Pulmonary artery endothelial cell (primary cell): ENCODE data around the gene SESTD1. TPM values are rescaled to one million over a fixed set of nuclear protein-coding genes. Genes with fewer than 3 reads are reported as not detected.

Experiments
- DNase-seq: peaks from one replicate; pipeline ENCODE4 v3.0.0-alpha.2; 2011; ENCODE audit warnings: low read depth, low spot score
- total RNA-seq: library from RNA; depleted of rRNA; stranded (reverse); fragments of >200 nt; gene quantifications from 2 replicates; pipeline ENCODE4 v1.2.3, GENCODE V29; 2014

Gene SESTD1, protein sequence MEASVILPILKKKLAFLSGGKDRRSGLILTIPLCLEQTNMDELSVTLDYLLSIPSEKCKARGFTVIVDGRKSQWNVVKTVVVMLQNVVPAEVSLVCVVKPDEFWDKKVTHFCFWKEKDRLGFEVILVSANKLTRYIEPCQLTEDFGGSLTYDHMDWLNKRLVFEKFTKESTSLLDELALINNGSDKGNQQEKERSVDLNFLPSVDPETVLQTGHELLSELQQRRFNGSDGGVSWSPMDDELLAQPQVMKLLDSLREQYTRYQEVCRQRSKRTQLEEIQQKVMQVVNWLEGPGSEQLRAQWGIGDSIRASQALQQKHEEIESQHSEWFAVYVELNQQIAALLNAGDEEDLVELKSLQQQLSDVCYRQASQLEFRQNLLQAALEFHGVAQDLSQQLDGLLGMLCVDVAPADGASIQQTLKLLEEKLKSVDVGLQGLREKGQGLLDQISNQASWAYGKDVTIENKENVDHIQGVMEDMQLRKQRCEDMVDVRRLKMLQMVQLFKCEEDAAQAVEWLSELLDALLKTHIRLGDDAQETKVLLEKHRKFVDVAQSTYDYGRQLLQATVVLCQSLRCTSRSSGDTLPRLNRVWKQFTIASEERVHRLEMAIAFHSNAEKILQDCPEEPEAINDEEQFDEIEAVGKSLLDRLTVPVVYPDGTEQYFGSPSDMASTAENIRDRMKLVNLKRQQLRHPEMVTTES
- total RNA-seq = 32.5 and 39.4 TPM in 2 replicates

DNA sequence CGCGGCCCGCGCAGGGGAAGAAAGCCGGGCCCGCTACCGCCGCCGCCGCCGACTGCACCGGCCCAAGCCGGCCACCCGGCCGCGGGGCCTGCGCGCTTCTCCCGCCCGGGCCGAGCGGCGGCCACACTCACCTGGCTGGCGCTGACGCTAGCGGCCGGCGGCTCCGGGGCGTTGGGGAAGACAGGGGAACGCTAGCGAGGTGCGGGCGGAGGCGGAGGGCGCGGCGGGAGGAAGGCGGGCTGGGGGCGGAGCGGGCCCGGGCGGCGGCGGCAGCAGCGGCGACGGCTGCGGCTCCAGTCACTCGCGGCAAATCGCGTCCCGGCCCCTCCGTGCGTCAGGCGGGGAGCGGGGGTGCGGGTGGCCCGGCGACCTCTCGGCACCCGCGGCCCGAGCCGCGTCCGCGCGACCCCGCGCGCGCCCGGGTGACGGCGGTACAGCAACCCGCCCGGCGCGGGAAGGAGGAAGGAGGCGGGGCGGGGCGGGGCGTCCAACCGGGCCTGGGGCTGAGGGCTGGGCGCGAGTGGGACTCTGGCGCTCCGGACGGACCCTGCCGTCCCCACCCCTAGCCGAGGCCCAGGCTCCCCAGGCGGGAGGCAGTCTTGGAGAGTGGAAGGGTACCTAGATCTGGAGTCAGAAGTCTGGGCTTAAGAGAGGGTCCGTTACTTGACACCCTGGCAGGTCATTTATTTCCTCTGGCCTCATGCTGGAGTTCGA lies at the start of gene SESTD1:
Gene SESTD1, minus strand, starts transcription at position 465 of the 714 bp plus-strand sequence. CDS start 72,991 bp downstream, outside the sequence.
- DNase-seq = no peak

DNA sequence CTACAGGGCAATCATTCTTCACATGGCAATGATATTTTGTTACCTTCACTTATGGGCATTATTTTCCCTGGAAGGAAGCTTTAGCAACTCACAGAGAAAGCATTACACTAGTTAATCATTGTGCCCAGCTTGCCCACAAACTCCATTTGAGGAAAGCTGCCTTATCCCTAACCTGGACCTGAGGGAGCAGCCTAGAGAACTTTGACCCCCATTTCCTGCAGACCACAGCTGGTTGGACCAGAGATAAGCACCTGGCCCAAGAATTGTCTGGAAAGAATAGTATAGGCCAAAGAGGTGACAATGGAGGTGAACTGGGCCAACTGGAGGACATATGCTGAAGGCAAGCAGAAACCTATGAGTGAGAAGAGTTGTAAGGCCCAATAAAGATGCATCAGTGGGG lies 48.4 kb upstream of the SESTD1 start:
- no peak for DNase-seq

DNA sequence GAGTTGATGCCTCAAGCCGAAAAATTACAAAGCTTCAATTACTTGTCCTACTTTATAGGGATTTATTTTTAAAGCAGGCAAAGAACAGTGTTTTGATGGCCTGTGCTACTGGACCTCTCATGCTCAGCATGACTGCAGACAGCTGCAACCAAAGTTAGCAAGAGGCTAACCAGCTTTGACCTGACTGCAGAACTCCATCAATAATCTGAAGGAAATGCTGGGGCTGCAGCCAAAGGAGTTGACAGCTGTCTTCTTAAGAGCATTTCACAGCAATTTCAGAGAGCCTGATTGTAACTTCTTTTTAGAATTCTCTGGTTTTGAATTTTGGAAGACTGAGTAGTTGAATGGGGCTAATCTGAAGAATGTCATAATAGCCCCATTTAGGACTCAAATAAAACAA lies 46.5 kb upstream of the SESTD1 start:
- DNase-seq = no peak

DNA sequence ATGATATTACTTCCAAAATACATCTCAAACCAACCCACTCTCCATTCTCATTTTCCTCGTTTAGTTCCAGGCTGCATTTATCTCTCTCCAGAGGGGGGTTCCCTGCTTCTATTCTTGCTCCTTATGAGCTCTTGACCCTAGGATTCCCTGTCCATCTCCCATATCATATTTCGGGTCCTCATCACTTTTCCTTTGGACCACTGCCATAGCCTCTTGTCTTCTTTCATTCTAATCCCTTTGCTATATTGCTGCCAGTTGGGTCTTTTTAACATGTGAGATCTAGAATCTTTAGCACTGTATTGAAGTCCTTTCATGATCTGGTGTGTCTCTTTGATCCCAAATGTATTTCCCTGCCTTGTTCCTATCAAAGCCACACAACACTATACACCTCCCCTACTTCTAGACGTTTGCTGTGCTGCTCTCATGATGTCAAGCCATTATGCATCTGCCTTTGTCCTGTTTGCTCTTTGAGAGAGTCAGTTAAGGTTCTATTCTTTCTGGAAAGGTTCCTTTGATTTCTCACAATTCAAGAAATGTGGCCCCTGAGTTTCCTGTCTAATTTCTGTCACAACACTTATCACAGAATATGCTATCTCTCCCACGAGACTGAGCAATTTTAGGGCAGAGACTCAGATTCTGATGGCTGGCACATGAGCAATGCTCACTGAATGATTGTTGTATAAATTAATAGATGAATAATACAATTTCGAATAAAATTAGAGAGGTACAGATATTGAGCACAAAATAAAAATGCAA lies 43.2 kb upstream of the SESTD1 start:
- no peak for DNase-seq

DNA sequence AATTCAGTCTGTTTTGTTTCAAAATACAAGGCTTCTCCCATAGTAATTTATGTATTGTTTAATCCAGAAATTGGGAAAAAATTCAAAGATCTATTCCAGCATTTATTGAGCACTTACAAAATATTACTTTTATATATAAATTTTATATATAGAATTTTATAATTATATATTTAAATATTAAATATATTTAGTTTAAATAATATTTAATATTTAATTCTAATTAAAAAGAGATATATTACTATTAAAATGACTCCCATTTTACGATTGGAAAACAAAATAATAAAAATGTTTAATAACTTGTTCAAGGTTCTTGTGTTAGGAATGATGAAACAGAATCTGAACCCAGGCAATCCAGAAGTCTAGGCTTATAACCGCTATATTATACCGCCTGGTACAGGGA lies 40.5 kb upstream of the SESTD1 start:
- DNase-seq = no peak

DNA sequence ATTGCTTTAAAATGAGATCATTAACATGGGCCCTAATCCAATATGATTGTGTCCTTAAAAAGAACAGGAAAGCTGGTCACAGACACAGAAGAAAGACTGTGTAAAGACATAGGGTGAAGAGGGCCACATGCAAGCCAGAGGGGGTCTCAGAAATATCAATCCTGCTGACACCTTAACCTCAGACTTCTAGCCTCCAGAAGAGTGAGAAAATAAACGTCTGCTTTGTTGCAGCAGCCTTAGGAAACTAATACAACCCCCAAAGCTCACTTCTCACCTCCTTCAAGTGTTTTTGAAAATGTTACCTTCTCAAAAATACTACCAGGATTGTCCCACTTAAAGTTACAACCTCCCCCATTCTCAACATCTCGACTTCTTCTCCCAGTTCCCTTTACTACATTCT lies 39.8 kb upstream of the SESTD1 start:
- DNase-seq = no peak

DNA sequence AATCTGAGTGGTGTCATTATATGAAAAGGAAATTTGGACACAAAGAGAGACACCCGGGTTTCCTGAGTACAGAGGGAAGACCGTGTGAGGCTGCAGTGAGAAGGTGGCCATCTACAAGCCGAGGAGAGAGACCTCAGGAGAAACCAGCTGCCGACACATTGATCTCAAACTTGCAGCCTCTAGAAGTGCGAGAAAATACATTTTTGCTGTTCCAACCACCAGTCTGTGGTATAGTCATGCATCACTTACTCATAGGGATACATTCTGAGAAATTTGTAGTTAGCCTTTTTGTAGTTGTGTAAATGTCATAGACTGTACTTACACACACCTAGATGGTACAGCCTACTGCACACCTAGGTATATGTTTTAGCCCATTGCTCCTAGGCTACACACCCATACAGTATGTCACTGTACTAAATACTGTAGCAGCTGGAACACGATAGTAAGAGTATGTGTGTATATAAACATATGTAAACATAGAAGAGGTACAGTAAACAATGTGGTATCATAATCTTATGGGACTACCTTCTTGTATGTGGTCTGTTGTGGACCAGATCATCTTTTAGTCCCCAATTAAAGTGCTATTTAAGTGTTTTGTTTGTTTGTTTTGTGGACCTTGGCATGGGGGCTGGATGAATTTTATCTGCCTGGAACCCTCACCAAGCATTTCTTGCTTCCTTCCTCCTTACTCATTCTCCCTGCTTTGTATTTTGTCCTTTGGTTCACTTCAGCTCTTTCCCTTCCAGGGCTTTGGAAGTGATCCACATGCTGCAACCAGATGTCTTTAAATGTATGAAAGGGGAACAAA lies 38.3 kb upstream of the SESTD1 start:
- no peak for DNase-seq

DNA sequence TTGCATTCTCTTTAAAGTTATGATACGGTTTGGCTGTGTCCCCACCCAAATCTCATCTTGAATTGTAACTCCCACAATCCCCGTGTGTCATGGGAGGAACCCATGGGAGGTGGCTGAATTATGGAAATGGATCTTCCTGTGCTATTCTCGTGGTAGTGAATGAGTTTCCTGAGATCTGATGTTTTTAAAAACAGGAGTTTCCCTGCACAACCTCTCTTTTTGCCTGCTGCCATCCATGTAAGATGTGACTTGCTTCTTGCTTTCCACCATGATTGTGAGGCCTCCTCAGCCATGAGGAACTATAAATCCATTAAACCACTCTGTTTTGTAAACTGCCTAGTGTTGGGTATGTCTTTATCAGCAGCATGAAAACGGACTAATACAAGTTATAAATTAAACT lies 37.5 kb upstream of the SESTD1 start:
- DNase-seq = no peak

DNA sequence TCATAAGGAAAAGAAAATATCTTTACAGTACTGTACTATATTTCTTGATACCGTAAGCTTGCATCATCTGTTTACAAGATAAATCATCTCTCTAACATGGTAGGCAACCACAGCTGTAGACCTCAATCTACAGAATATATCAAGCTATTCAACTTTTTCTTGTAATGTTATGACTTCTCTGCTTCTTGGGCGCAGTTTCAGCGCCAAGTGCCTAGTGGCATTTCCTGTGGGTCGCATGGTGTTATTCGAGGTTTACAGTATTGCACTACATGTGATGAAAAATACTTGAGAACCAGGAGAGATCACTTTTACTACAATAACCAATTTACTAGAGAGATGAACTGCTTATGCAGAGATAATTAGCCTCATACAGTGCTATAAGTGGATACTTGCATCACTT lies 34.0 kb upstream of the SESTD1 start:
- DNase-seq = no peak

DNA sequence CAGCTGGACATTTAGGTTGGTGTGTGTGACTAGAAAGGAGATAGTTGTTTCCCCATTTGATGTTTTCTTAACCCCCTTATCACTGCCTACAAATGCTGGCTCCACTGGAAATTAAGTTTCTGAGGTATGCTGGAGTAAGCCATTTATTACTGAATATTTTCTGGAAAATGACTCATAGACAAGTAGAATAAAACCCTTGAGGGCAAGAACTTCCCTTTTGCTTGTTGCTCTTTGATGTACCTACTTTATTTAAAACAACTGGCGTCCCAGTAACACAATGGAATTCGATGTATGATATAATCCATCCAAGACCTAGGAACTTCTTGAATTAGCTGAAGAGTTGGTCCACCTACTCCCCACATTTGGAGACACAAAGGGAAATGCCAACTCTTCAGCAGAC lies 33.3 kb upstream of the SESTD1 start:
- no peak for DNase-seq

DNA sequence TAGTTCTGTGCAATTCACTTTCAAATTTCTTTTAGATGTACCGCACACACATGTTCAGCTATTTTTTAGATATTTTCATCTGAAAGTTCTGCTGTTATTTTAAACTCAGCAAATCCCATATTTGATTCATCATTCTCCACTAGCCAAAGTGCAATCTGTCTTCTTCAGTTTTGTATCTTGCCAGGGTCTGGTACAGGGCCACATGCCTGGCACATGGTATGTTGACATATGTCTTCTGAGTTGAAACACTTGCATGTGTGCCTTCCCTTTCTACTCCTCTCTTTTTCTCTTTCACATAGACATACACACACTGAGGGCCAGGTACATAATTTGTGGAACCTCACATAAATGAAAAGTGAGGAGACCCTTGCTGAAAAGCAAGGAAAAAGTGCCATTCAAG lies 25.7 kb upstream of the SESTD1 start:
- no peak for DNase-seq

DNA sequence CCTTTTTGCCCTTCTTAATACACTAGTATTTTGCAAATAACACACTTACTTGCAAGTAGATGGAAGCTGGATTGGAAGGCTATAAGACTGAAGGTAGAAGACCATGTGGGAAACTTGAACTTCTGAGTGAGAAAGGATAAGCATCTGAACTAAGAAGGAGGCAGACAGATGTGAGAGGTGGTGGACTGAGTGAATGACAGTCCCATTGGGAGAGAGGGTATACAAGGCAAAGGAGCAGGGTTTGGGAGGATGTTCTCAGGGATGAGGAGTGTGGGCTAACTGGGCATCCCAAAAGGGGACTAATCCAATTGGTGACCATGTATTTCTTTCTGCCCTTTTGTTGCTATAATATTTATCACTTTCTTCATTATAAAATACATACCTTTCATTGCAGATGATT lies 20.4 kb upstream of the SESTD1 start:
- DNase-seq = no peak

DNA sequence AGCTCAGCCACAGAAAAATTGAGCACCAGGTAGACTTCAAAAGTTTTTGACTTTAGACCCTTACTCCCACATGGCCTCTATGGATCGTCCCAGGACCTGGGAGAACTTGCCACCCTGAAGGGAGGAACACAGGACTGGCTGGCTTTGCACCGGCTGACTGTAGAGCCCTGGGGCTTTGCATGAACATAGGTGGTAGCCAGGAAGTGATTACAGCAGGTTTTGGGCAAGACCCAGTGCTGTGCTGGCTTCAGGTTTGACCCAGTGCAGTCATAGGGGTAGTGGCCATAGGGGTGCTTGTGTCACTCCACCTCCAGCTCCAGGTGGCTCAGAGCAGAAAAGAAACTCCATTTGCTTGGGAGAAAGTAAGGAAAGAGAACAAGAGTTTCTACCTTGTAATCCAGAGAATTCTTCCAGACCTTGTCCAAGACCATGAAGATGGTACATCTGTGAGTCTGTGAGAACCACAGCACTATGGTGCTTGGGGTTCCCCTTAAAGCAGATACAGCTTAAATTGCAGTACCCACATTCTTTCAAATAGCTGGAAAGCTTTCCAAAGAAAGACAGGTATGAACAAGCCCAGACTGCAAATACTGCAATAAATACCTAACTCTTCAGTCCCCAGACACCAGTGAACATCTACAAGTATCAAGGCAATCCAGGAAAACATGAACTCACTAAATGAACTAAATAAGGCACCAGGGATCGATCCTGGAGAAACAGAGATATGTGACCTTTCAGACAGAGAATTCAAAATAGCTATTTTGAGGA lies 13.0 kb upstream of the SESTD1 start:
- no peak for DNase-seq

DNA sequence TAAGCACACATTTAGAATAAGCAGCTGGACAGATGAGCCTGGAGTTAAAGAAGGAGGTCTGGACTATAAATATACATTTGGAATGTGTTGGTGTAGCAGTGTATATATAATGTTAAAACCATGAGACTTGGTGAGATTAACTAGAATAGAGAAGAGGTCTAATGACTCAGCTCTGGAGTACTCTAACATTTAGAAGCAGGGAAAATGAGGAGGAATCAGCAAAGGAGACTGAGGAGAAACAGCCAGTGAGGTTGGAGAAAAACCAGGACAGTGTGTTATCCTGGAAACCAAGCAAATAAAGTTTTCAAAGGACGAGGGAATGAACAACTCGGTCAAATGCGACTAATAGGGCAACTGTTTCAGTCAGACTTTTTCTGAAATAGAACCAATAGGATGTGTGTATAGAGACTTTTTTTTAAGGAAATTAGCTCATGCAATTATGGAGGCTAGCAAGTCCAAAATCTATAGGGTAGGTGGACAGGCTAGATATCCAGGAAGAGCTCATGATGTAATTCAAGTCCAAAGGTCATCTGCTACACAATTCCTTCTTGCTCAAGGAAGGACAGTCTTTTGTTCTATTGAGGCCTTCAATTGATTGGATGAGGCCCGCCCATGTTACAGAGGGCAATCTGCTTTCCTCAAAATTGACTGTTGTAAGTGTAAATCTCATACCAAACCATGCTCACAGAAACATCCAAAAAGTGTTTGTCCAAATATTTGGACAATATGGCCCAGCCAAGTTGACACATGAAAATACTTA lies 10.8 kb upstream of the SESTD1 start:
- DNase-seq = no peak

DNA sequence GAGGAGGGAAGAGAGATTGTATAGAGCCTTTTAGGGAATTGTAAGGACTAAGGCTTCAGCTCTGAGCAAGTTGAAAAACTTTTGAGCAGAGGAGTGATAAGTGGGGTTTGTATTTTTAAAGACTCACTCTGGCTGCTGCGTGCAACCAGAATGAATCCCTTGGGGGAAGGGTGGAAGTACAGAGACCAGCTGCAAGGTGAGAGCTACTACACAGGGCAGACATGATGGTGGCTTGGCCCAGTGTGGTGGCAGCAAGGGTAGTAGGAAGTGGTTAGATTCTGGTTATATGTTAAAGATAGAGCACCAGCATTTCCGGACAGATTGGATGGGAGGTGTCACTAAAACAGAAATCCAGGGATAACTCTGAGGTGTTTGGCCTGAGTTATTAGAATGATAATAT lies 10.1 kb upstream of the SESTD1 start:
- DNase-seq = no peak

DNA sequence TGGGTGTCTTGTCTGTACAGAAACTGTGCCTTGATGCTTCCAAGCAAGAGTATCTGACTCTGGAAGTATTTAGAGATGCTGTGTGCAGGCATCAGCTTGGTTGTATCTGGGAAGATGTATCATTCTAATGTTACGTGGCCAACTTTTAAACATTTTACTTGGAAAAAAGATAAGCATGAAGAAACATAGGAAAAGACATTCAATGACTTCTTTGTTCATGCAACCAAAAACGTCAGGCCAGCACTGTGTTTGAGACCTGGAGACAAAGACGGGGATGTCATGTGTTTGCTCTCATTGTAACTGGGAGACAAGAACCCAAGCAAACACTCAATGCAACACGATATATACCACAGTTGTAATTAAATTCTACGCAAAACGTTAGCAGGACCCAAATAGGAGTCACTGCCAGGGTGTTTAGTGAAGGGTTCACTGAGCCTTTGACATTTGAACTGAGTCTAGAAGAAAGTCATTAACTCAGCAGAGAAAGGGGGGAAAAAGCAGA lies 8.9 kb upstream of the SESTD1 start:
- DNase-seq = no peak

DNA sequence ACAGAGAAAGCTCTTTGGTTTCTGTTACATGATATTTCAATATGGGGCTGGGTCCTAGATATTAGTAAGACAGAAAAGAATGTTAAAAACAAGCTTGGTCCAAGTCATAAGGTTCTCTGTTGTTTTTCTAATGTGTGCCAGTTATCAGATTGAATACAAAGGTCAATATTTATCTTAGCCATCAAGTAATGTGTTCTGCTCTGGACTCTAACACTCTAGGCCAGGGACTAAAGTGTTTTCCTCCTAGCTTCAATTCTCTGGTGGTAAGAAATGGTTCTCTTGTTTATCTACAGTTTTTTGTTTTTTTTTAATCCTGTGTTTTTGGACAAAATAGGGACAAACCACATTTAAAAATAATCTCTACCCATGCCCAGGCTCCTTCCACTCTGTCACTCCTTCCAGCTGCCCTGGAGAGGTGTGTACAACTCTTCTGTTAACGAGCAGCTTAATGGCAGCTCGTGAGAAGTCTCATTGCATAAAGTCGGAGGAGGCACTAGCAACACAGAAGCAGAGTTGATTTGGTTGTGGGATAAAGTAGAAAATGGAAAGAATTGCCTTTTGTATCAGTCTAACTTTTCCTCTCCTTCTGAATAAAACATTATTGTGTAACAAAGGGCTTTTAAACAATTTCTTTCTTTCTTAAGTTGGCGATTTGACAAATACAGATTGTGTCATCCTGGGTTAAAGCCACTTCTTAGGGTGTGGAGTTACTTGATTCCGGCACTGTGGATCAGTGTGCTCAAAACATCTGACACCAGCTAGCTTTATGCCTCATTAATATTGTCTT lies 8.0 kb upstream of the SESTD1 start:
- DNase-seq = no peak

DNA sequence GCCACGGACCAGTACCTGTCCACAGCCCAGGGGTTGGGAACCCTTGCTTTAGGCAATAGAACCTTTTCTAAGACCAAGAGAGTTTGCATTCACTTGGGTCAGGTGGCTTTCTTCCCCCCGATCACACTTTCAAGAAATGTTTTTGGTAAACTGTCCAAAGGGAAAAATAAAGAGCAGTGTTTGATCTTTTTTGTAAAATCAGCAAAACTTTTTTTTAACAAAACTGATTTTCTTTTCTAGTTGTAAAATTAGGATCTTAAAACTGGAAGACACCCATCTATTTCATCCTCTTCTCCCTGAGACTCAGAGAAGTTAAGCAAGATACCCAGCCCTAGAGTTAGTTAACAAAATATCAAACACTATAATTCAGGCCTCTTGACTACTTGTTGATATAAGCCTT lies 6.1 kb upstream of the SESTD1 start:
- DNase-seq = no peak
